Endothelial cell (in vitro differentiated cells): Measurements from ENCODE around the gene DNPH1. TPM values are rescaled to one million over a fixed set of nuclear protein-coding genes. Genes with fewer than 3 reads are reported as not detected.

Source experiments
- DNase-seq: peaks from one replicate; pipeline ENCODE4 v3.0.0; 2021; ENCODE audit warnings: low spot score
- H3K27ac Mint-ChIP-seq: one replicate; pipeline ENCODE4 v1.8.0; 2021; ENCODE audit warnings: mixed read lengths, inconsistent platforms; ENCODE audit not compliant: unreplicated experiment
- H3K27me3 Mint-ChIP-seq: one replicate; pipeline ENCODE4 v1.8.0; 2021; ENCODE audit warnings: mild to moderate bottlenecking, moderate library complexity, mixed read lengths, inconsistent platforms; ENCODE audit not compliant: unreplicated experiment
- H3K36me3 Mint-ChIP-seq: one replicate; pipeline ENCODE4 v1.8.0; 2021; ENCODE audit warnings: mild to moderate bottlenecking, low read depth, mixed read lengths, inconsistent platforms; ENCODE audit not compliant: unreplicated experiment
- H3K4me1 Mint-ChIP-seq: one replicate; pipeline ENCODE4 v1.8.0; 2021; ENCODE audit warnings: mild to moderate bottlenecking, mixed read lengths, inconsistent platforms; ENCODE audit not compliant: unreplicated experiment
- H3K4me3 Mint-ChIP-seq: one replicate; pipeline ENCODE4 v1.8.0; 2021; ENCODE audit warnings: mild to moderate bottlenecking, mixed read lengths, inconsistent platforms; ENCODE audit not compliant: unreplicated experiment
- H3K9me3 Mint-ChIP-seq: one replicate; pipeline ENCODE4 v1.8.0; 2021; ENCODE audit warnings: mixed read lengths, inconsistent platforms; ENCODE audit not compliant: unreplicated experiment
- CTCF ChIP-seq: fragments of 200-600 bp; sonication (generic); IDR thresholded peaks from one replicate; pipeline ENCODE4 v1.5.0; 2021; ENCODE audit warnings: antibody characterized with exemption; ENCODE audit not compliant: unreplicated experiment
- total RNA-seq: library from RNA; stranded (reverse); fragmentation: NEBNext Ultra II Directional; extraction: Animal tissue kit (Norgen Biotek cat#: 25700); gene quantifications from one replicate; pipeline ENCODE4 v1.2.1, GENCODE V29; 2021; ENCODE audit not compliant: unreplicated experiment

Gene DNPH1
- total RNA-seq, 1 donor from 2014 or later = 4.5 TPM

DNA sequence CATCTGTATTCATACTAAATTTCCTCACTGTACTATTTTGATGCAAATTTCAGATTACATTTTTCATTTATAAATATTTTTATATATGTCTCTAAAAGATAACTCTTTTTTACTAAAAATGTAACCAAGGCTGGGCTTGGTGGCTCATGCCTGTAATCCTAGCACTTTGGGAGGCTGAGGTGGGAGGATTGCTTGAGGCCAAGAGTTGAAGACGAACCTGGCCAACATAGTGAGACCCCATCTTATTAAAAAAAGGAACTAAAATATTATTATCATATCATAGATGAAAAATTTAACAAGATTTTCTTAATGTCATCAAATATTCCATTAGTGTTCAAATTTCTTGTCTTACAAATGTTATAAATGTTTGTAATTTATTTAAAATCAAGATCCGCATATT lies 6.6 kb upstream of the DNPH1 start:
- DNase-seq = no peak
- no peak overlapping the region for H3K27ac Mint-ChIP-seq
- H3K36me3 Mint-ChIP-seq = no peaks in the 10 kb centered on the region
- no peaks in the 10 kb centered on the region for H3K9me3 Mint-ChIP-seq
- TF ChIP-seq CTCF = no peak
- H3K4me3 Mint-ChIP-seq = no peak overlapping the region
- H3K27me3 Mint-ChIP-seq = peaks cover 7% of the 10 kb centered on the region
- no peaks in the 10 kb centered on the region for H3K4me1 Mint-ChIP-seq

DNA sequence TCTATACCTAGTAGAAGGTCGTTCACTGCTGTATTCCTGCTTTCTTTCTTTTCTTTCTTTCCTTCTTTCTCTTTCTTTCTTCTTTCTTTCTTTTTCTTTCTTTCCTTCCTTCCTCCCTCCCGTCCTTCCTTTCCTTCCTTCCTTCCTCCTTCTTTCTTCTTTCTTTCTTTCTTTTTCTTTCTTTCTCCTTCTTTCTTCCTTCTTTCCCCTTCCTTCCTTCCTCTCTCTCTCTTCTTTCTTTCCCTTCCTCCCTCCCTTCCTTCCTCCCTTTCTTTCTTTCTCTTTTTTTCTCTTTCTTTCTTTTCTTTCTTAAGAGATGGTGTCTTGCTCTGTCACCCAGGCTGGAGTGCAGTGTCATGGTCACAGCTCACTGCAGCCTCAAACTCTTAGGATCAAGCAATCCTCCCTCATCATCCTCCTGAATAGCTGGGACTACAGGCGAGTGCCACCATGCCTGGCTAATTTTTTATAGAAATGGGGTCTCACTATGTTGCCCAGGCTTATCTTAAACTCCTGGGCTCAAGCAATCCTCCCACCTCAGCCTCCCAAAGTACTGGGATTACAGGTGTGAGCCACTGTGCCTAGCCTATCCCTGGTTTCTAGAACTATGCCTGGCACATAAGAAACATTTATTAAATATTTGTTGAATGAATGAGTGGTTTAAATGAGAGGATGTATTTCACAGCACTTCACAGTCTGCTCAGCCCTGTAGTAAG lies 2.6 kb upstream of the DNPH1 start:
- H3K36me3 Mint-ChIP-seq = no peaks in the 10 kb centered on the region
- H3K27me3 Mint-ChIP-seq = peaks cover 1% of the 10 kb centered on the region
- DNase-seq = no peak
- no peak overlapping the region for H3K27ac Mint-ChIP-seq
- no peak for TF ChIP-seq CTCF
- peaks cover 3% of the 10 kb centered on the region for H3K4me1 Mint-ChIP-seq
- H3K9me3 Mint-ChIP-seq = no peaks in the 10 kb centered on the region
- H3K4me3 Mint-ChIP-seq = no peak overlapping the region

GRCh38 chr6:43231053-43231452 lies 1.8 kb upstream of the DNPH1 start:
- H3K9me3 Mint-ChIP-seq = no peaks in the 10 kb centered on the region
- no peaks in the 10 kb centered on the region for H3K27me3 Mint-ChIP-seq
- H3K4me3 Mint-ChIP-seq = no peak overlapping the region
- no peak overlapping the region for H3K27ac Mint-ChIP-seq
- peaks cover 3% of the 10 kb centered on the region for H3K4me1 Mint-ChIP-seq
- no peaks in the 10 kb centered on the region for H3K36me3 Mint-ChIP-seq
- no peak for DNase-seq
- no peak for TF ChIP-seq CTCF

DNA sequence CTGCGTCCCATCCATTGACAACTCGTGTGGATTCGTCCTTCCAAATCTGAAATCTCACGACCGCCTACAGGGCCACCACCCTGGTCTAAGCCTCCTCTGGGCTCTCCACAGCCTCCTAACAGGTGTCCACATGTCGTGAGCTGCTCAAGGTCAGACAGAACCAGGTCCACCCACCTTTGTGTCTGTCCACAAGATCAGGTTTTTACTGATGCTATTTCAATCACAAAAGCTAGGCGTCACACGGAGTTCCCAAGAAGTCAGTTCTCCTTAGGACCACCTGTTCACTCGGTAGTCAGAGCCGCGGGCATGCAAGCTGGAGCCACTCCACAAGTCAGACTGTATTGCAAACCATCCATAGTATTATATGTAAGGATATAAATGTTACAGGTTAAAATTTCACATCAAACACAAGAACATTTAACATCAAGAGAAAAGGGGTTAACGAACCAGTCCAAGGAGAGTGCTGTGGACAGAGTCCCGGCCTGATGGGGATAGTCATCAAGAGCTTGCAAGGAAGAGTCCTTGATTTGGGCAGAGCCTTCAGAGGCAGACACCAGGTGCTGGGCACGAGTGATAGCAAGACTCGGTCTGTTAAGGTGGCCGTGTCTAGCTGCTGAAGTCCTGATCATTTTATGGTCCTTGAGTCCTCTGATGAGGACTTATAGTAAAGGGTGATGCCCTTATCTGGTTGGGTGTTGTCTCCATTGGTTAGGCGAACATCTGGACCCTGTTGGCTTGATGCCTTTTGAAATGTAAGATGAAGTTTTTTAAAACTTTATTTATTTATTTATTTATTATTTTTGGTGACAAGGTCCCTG lies 731 bp upstream of the DNPH1 start:
- no peaks in the 10 kb centered on the region for H3K9me3 Mint-ChIP-seq
- H3K4me1 Mint-ChIP-seq = peaks cover 3% of the 10 kb centered on the region
- no peak for TF ChIP-seq CTCF
- H3K27me3 Mint-ChIP-seq = peaks cover 4% of the 10 kb centered on the region
- peak overlapping the region; percentile 84 for H3K4me3 Mint-ChIP-seq
- H3K27ac Mint-ChIP-seq = peak overlapping the region; percentile 26
- no peak for DNase-seq
- H3K36me3 Mint-ChIP-seq = peaks cover 5% of the 10 kb centered on the region
